DOHH2 (cell line): ENCODE data around the gene ZBTB24.
A peak's percentile ranks its signal among the peaks of the same experiment; 100 is the strongest.

Source experiments
- H3F3A ChIP-seq: fragments of 200-600 bp; sonication (generic), shearing (Covaris generic); 2 replicates; pipeline ENCODE4 v1.6.0; 2016; ENCODE audit warnings: antibody characterized with exemption, mild to moderate bottlenecking; ENCODE audit not compliant: control insufficient read depth, insufficient read depth
- H3K27ac ChIP-seq: fragments of 200-600 bp; sonication (generic); 2 replicates; pipeline ENCODE4 v1.5.1; 2014; ENCODE audit warnings: low read depth, mild to moderate bottlenecking, low read length, moderate library complexity
- H3K27me3 ChIP-seq: fragments of 200-600 bp; sonication (generic); 2 replicates; pipeline ENCODE4 v1.6.1; 2014; ENCODE audit warnings: mild to moderate bottlenecking, low read length, mixed read lengths; ENCODE audit not compliant: control insufficient read depth
- H3K36me3 ChIP-seq: fragments of 200-600 bp; sonication (generic); 2 replicates; pipeline ENCODE4 v1.6.1; 2014; ENCODE audit warnings: mild to moderate bottlenecking, low read length, moderate library complexity, mixed read lengths; ENCODE audit not compliant: control insufficient read depth
- H3K4me1 ChIP-seq: fragments of 200-600 bp; sonication (generic); 2 replicates; pipeline ENCODE4 v1.6.1; 2014; ENCODE audit warnings: mild to moderate bottlenecking, low read length, mixed read lengths; ENCODE audit not compliant: control insufficient read depth
- H3K4me2 ChIP-seq: fragments of 200-600 bp; sonication (generic); 2 replicates; pipeline ENCODE4 v1.6.0; 2014; ENCODE audit warnings: mild to moderate bottlenecking, low read length, moderate library complexity
- H3K4me3 ChIP-seq: fragments of 200-600 bp; sonication (generic); 2 replicates; pipeline ENCODE4 v1.5.1; 2014; ENCODE audit warnings: mild to moderate bottlenecking, low read length, mixed read lengths
- H3K79me2 ChIP-seq: fragments of 200-600 bp; sonication (generic); 2 replicates; pipeline ENCODE4 v1.6.1; 2014; ENCODE audit warnings: mild to moderate bottlenecking, low read length, mixed read lengths; ENCODE audit not compliant: control insufficient read depth
- H3K9me2 ChIP-seq: fragments of 200-600 bp; sonication (generic); replicated peaks from 2 replicates; pipeline ENCODE4 v1.6.1; 2014; ENCODE audit warnings: mild to moderate bottlenecking, low read length, mixed read lengths; ENCODE audit not compliant: control insufficient read depth
- H3K9me3 ChIP-seq: fragments of 200-600 bp; sonication (generic); 2 replicates; pipeline ENCODE4 v1.6.1; 2014; ENCODE audit warnings: antibody characterized with exemption, low read length, mixed read lengths; ENCODE audit not compliant: control insufficient read depth, insufficient read depth
- H4K20me1 ChIP-seq: fragments of 200-600 bp; sonication (generic); 2 replicates; pipeline ENCODE4 v1.6.0; 2014; ENCODE audit warnings: low read depth, mild to moderate bottlenecking, antibody characterized with exemption, low read length, moderate library complexity; ENCODE audit not compliant: control insufficient read depth, insufficient read depth
- CTCF ChIP-seq: fragments of 200-600 bp; sonication (generic); IDR thresholded peaks from one replicate; pipeline ENCODE4 v1.5.1; 2014; ENCODE audit warnings: antibody characterized with exemption, mild to moderate bottlenecking, low read depth, low read length; ENCODE audit not compliant: poor library complexity, severe bottlenecking
- EZH2phosphoT487 ChIP-seq: fragments of 200-600 bp; sonication (generic); IDR thresholded peaks from 2 replicates; pipeline ENCODE4 v1.6.1; 2017; ENCODE audit warnings: borderline replicate concordance, mild to moderate bottlenecking, antibody characterized with exemption, low read length, moderate library complexity, mixed read lengths

ZBTB24 gene

GRCh38 chr6:109456111-109456583 is 26.9 kb downstream of the ZBTB24 start:
- Histone ChIP-seq H3K4me1 (peaks cover 77% of the 10 kb centered on the region), H3K9me2 (no peaks in the 10 kb centered on the region), H3K4me3 (peak overlapping the region; percentile 78), H3K27ac (peak overlapping the region; percentile 100), H3K27me3 (no peaks in the 10 kb centered on the region), H3K79me2 (peaks cover 23% of the 10 kb centered on the region), H3K9me3 (no peaks in the 10 kb centered on the region), H3K4me2 (peak overlapping the region; percentile 79), H3K36me3 (peaks cover 40% of the 10 kb centered on the region), H3F3A (peaks cover 38% of the 10 kb centered on the region), H4K20me1 (no peaks in the 10 kb centered on the region)
- TF ChIP-seq CTCF, result no peak
- TF ChIP-seq EZH2phosphoT487, result no peak

GRCh38 chr6:109455437-109456110 is 27.4 kb downstream of the ZBTB24 start, which contains the start of gene MICAL1:
Gene MICAL1, minus strand, starts transcription at chr6:109455772. Its CDS starts 1,576 bp downstream, at chr6:109454196.
- peak within 1 kb of the TSS; percentile 94 for H3K4me3 ChIP-seq
- H3K27me3 ChIP-seq, result no peaks in the 10 kb centered on the region
- H3K79me2 ChIP-seq, result peaks cover 23% of the 10 kb centered on the region
- H3K4me2 ChIP-seq, result peak within 1 kb of the TSS; percentile 84
- peaks cover 78% of the 10 kb centered on the region for H3K4me1 ChIP-seq
- H3K27ac ChIP-seq, result peak within 1 kb of the TSS; percentile 100
- H3K9me3 ChIP-seq, result no peaks in the 10 kb centered on the region
- H3K9me2 ChIP-seq, result no peaks in the 10 kb centered on the region
- H4K20me1 ChIP-seq, result no peaks in the 10 kb centered on the region
- peaks cover 41% of the 10 kb centered on the region for H3K36me3 ChIP-seq
- TF ChIP-seq CTCF (peak; percentile 32), EZH2phosphoT487 (no peak)
- peaks cover 36% of the 10 kb centered on the region for H3F3A ChIP-seq

- no peaks in the 10 kb centered on the region for H4K20me1 ChIP-seq
- H3K79me2 ChIP-seq, result peaks cover 23% of the 10 kb centered on the region
- peak overlapping the region; percentile 94 for H3K4me3 ChIP-seq
- H3K4me2 ChIP-seq, result peak overlapping the region; percentile 84
- TF ChIP-seq EZH2phosphoT487 (no peak), CTCF (no peak)
- peaks cover 43% of the 10 kb centered on the region for H3K36me3 ChIP-seq
- H3K9me3 ChIP-seq, result no peaks in the 10 kb centered on the region
- no peaks in the 10 kb centered on the region for H3K27me3 ChIP-seq
- peaks cover 79% of the 10 kb centered on the region for H3K4me1 ChIP-seq
- no peaks in the 10 kb centered on the region for H3K9me2 ChIP-seq
- peak overlapping the region; percentile 100 for H3K27ac ChIP-seq
- peaks cover 29% of the 10 kb centered on the region for H3F3A ChIP-seq
These were observed 28.3 kb downstream of the ZBTB24 start for GRCh38 chr6:109454496-109455436.
